ENCODE data around the gene AAMP. TPM values are rescaled to one million over a fixed set of nuclear protein-coding genes. Genes with fewer than 3 reads are reported as not detected.
A peak's percentile ranks its signal among the peaks of the same experiment; 100 is the strongest.

Gene AAMP
- total and polyA plus RNA-seq, 12 donors, result 54.8 to 314 (median 110) TPM

- H3K4me1 ChIP-seq (replicated peaks in 1 of 2), result peaks cover 64 to 81% of the 10 kb centered on the region in 2 donors
Measured at GRCh38 chr2:218284106-218284811, 14.3 kb upstream of the AAMP start.

GRCh38 chr2:218282173-218282991, 12.4 kb upstream of the AAMP start:
- peak in 6 of 7 donors; percentile 60 to 77 (median 69) for DNase-seq
- intact Hi-C loops (cut with DNase I), result no loop called here
- no peaks in the 10 kb centered on the region for H3K9me3 ChIP-seq (replicated peaks in 1 of 3)
- TF ChIP-seq POLR2A (IDR thresholded peaks at IDR 0.05) (peak in 1 of 2 donors; percentile 10), CTCF (IDR thresholded peaks at IDR 0.05) (no peak)
- H3K27me3 ChIP-seq, result no peaks in the 10 kb centered on the region
- no peak overlapping the region for H3K4me3 ChIP-seq
- peaks cover 0 to 55% of the 10 kb centered on the region in 2 donors for H3K36me3 ChIP-seq (replicated peaks in 1 of 2)
- 31 to 50% (median 49%) methylated on average over 11 to 17 of the region's 17 CpGs for WGBS, 4 donors
- H3K27ac ChIP-seq, result peak overlapping the region; percentile 73 to 97 (median 90)
- H3K4me1 ChIP-seq (replicated peaks in 1 of 2), result peaks cover 59 to 63% of the 10 kb centered on the region in 2 donors

More at GRCh38 chr2:218284106-218284811, 14.3 kb upstream of the AAMP start:
- intact Hi-C loops (cut with DNase I), result no loop called here
- Histone ChIP-seq H3K9me3 (replicated peaks in 1 of 3) (no peaks in the 10 kb centered on the region), H3K27me3 (no peaks in the 10 kb centered on the region), H3K36me3 (replicated peaks in 1 of 2) (peaks cover 0 to 36% of the 10 kb centered on the region in 2 donors), H3K27ac (peak overlapping the region; percentile 67 to 97 (median 90)), H3K4me3 (no peak overlapping the region)
- 41 to 53% (median 47%) methylated on average over 10 to 16 of the region's 16 CpGs for WGBS, 4 donors
- TF ChIP-seq POLR2A (IDR thresholded peaks at IDR 0.05) (peak in 1 of 2 donors; percentile 55), CTCF (IDR thresholded peaks at IDR 0.05) (no peak)
- DNase-seq, result peak; percentile 83 to 94 (median 91)

- Histone ChIP-seq H3K27me3 (no peaks in the 10 kb centered on the region), H3K9me3 (replicated peaks in 1 of 3) (no peaks in the 10 kb centered on the region), H3K4me1 (replicated peaks in 1 of 2) (peaks cover 50 to 53% of the 10 kb centered on the region in 2 donors), H3K36me3 (replicated peaks in 1 of 2) (peaks cover 0 to 64% of the 10 kb centered on the region in 2 donors), H3K4me3 (no peak overlapping the region), H3K27ac (peak overlapping the region; percentile 21 to 97 (median 90))
- DNase-seq, result peak; percentile 63 to 90 (median 85)
- WGBS, 4 donors, result 24 to 52% (median 33%) methylated on average over 3 of the region's 3 CpGs
- intact Hi-C loops (cut with DNase I), result no loop called here
- peak in 1 of 2 donors; percentile 8 for TF ChIP-seq POLR2A (IDR thresholded peaks at IDR 0.05)
- TF ChIP-seq CTCF (IDR thresholded peaks at IDR 0.05), result no peak
Measured at GRCh38 chr2:218281449-218281848, 11.5 kb upstream of the AAMP start.

- TF ChIP-seq CTCF (IDR thresholded peaks at IDR 0.05), result no peak
- no peak for TF ChIP-seq POLR2A (IDR thresholded peaks at IDR 0.05)
- no peaks in the 10 kb centered on the region for H3K27me3 ChIP-seq
- peaks cover 0 to 75% of the 10 kb centered on the region in 2 donors for H3K36me3 ChIP-seq (replicated peaks in 1 of 2)
- peak overlapping the region in 1 of 5 donors; percentile 21 for H3K27ac ChIP-seq
- WGBS, 4 donors, result 90 to 91% (median 90%) methylated on average over 13 to 14 of the region's 14 CpGs
- no peaks in the 10 kb centered on the region for H3K9me3 ChIP-seq (replicated peaks in 1 of 3)
- H3K4me3 ChIP-seq, result no peak overlapping the region
- intact Hi-C loops (cut with DNase I), result no loop called here
- peaks cover 39 to 42% of the 10 kb centered on the region in 2 donors for H3K4me1 ChIP-seq (replicated peaks in 1 of 2)
- DNase-seq, result no peak
Measured at GRCh38 chr2:218280260-218280870, 10.4 kb upstream of the AAMP start.

Measured in adrenal gland (tissue), 12 donors.